Inferior parietal cortex (tissue), 1 donor: ENCODE data around the gene SH3TC1.

Source experiments
- DNase-seq: peaks from one replicate; pipeline ENCODE4 v3.0.0-alpha.2; 2016; ENCODE audit errors: extremely low spot score

Gene SH3TC1

DNA sequence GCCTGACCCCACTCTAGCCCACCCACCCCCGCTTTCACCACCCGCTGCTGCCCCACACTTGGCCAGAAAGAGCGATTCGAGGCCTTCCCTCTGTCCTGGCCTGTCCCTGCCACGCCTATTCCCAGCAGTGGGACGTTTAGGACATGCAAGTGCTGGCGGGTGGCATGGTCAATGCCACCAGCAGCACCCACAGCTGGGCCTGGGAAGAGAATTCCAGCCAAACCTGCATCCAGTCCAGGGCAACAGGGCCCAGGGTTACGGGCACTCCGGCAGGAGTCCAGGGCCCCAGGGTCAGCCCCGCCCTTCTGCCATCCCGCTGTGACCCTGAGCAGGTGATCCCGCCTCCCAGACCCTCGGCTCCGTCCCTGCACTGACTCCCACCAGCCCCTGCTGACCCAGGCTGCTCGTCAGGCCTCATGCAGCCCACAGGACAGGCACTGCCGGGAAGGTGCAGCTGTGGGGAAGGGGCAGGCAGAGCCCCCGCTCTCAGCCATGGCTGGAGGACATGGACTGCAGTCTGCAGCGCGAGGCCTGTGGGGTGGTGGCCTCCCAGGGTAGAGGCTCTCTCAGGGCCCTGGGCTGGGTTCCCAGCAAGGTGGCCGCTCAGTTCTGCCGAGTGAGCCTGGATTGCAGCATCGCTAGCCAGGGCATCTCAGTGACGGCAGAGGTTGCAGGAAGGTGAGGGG lies 63.7 kb downstream of the SH3TC1 start:
- no peak for DNase-seq

DNA sequence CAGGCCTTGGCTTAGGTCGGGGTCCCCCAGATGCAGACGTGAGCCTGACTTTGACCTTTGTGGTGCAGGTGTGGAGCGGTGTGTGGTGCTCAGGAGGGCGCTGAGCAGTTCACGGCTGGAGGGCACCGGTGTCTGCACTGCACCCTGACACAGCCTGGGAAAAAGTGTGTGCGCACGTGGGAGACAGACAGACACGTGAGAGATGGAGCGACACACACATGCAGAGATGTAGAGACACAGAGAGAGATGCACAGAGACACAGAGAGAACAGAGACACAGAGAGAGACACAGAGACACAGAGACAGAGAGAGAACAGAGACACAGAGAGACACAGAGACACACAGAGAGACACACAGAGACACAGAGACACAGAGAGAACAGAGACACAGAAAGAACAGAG lies 64.3 kb downstream of the SH3TC1 start:
- no peak for DNase-seq

DNA sequence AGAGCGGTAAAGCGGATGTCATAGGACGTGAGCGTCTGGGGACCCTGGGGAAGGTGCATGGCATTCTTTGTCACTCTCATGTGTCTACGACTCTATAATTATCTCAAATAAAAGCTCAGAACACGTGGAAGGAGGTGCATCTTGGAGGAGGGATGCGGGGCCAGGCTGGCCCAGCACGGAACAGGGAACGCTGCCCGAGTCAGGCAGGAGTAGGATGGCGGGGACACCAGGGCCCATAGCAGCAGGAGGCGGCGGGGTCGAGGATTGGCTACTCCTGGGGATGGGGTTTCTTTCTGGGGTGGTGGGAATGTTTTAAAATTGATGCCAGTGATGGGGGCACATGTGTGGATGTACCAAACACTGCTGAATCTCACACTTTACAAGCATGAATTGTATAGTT lies 65.0 kb downstream of the SH3TC1 start:
- DNase-seq = no peak

DNA sequence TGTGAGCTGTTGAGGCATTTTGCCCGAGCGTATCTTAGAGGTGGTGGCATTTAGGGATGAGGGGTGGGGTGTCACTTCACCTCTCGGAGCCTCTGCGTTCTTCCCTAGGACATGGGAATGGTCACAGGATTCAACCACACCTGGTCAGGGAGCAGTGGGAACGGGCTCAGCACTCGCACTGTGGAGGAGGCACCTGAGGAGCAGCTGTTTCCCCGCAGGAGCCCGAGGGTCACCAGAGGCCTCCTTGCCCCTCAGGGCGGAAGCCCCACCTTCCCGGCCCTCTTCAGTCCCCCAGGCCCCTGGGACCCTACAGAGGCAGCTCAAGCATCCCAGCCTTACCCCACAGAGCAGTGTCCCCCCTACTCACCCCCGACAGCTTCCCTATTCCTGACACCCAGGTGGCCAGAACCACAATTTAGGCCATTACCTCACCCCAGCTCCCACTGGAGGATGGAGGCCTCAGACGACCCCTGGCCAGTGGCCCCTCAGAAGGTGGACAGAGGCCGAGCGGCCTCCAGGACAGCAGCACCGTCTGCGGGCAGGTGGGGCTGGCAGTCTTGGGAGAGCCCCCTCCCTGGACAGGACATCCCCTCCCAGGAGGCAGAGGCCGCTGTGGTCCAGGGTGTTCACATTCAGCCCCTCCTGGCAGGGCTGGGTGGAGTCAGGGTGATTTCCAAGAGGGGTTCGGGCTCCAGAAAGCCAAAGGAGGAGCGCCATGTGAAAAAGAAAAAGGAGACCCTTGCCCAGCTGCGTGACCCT lies 66.3 kb downstream of the SH3TC1 start:
- no peak for DNase-seq

DNA sequence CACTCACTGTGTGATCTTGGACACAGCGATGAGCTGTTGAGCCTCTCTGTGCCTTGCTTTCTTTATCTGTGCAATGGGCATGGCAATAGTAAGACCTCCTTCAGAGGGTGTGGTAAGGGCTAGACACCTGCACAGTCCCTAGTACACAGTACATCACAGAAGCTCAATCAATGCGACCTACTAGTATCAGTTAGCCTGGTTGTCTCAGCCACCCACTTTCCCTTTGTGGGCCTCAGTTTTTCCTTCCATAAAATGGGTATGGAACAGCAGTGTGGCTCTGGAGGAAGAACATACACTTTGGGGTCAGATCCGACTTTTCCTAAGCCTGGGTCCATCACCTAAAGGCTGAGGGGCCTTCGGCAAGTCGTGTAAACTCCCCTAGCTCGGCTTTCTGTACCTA lies 67.0 kb downstream of the SH3TC1 start:
- no peak for DNase-seq

DNA sequence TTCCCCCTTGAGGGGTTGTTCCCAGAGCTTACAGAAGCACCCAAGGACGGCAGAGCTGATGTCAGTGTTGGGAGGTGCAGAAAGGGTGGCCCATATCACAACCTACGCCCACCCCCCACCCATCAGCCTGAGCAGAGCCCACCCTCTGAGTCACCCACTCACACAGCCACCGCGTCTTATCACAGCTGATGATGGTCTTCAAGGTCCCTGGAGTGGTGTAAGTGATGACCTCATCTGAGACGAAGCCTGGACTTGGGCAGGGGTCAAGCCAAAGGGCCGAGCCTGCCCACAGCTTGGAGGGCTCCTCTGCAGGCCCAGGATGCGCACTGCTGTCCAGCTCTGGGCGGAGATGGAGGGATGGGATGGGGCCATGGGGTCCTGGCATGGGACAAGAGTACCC lies 67.4 kb downstream of the SH3TC1 start:
- DNase-seq = no peak

DNA sequence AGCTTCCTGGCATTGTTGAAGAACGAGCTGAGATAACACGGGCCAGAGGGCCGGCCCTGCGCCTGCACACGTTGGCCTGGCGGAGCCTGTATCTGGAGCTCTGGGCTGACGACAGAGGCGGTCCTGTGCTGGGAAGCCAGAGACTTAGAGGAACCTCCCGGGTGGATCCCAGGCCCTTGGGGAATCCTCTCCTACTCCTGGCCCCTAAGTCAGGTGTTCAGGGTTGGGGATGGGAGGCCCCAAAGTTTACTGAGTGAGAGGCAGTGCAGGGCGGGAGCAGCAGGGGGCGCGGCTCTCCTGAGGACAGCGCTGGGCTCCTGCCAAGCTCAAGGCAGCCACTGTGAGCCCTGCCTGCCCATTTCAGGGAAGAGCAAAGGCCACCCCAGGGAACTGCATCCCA lies 68.0 kb downstream of the SH3TC1 start:
- DNase-seq = no peak

DNA sequence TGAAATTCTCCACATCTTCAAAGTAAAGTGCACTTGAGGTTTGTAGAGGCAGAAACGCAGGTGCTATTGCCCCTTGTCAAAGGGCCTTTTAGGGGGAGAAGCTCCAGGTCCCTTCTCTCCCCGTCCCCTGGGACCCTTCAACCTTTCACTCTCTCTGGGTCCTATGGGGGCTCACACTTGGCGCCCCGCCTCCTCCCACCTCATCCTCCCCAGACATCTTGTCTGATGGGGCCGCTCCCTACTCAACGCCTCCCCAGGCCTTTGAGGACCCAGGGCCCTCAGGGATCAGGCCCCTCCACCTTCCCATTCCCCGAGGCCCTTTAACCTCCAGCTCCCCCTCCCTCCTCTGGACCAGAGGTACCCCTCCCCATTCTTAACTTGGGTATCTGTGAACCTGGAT lies 69.1 kb downstream of the SH3TC1 start:
- DNase-seq = no peak

DNA sequence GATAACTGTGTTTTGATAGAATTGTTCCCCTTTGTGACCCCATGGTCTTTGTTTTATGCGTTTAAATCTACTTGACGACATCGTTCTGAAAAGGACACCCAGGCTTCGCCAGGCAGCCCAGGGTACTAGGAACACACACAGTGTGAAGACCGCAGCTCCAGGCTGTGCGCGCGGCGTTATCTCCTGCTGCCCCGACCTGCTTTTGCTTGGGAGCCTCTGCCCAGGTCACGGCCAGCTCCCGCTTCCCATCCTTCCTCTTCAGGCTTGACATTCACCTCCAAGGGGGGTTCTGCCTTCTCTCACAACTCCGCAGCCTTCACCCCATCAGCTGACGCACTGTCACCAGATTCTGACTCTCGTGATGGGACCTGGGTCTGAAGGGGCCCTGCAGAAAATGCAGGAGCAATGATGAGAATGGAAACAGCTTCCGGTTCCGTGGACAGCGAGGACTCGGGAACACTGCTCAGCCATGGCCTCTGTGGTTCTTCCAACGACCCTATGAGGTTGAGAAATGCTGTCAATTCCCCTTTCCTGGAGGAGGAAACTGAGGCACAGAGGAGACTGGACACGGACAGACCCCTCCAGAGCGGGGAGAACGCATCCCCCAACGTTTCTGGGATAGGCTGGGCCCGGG lies 69.9 kb downstream of the SH3TC1 start:
- DNase-seq = no peak

DNA sequence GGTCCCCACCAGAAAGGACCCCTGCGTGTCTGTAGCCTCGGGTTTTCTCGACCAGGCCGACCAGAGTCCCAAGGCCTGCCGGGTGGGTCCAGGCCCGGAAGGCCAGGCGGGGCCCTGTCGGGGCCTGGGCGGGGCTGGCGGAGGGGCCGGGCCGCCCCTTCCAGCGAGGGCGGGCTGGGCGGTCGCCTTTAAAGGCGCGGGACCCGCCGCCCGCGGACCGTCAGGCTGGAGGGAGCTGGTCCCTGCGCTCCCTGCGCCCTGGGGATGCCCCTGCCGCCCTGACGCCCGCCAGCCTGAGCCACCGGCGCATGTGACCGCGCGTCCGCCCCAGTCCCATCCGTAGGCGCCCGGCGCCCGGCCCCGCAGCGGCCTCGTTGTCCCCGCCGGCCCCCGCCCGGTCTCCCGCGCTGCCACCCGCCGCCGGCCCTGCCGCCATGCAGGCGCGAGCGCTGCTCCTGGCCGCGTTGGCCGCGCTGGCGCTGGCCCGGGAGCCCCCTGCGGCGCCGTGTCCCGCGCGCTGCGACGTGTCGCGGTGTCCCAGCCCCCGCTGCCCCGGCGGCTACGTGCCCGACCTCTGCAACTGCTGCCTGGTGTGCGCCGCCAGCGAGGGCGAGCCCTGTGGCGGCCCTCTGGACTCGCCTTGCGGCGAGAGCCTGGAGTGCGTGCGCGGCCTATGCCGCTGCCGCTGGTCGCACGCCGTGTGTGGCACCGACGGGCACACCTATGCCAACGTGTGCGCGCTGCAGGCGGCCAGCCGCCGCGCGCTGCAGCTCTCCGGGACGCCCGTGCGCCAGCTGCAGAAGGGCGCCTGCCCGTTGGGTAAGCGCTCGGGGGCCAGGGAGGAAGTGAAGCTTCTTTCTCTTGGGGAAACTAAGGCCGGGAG lies 70.7 kb downstream of the SH3TC1 start, which contains the start of gene HTRA3:
Gene HTRA3 (plus strand): TSS at position 220 of the 883 bp plus-strand sequence. CDS start 215 bp downstream, at position 435.
- DNase-seq = no peak

DNA sequence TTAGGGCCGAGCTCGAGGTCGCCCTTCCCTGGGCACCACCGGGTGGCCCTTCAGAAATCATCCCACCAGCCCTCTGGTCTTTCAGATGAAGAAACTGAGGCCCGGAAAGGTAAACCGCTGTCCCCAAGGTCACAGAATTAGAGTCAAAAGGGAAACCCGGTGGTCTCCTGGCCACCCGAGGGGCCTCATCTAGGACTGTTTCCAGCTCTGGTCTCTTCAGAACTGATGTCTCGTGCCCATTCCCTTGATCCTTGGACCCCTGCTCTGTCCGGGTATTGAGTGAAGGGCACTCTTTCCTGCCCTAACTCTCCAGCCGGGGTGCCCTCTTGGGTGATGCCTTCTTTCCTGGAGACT lies 71.3 kb downstream of the SH3TC1 start:
- no peak for DNase-seq

DNA sequence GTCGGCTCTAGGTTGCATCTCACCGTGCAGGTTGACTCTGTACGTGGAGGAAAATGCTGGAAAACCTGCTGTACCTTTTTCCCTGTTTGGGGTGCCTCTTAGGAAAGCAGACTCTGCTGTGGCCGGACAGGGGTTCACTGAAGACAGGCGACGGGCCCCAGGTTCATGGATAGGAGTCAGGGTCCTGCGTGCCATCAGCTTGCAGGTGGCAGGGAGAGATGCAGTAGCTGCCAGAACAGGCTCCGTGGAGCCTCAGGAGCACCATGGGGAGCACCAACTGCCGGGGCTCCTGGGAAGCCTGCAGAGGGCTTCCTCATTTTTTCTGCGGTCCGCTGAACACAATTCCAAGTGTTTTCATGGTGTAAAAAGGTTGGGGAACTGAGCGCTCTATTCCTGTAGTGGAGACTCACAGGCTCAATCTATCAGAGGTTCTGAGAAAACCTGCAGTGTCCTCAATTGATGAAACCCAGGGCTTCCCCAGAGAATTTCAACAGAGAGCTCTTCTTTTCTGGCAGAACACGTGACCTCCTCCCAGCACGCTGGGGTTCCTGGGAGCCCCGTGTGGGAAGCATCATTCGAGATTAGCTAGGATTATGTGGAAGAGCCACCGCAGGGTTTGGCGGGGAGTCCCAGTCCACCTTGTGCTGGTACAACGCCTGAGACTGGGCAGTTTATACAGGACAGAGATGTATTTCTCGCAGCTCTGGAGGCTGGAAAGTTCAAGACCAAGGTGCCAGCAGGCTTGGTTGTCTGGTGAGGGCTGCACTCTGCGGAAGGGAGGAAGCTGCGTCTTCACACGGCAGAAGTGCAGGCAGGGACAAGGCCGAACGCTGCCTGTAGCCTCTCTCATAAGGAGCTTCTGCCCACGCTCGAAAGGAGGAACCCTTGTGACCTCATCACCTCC lies 72.1 kb downstream of the SH3TC1 start:
- DNase-seq = no peak

DNA sequence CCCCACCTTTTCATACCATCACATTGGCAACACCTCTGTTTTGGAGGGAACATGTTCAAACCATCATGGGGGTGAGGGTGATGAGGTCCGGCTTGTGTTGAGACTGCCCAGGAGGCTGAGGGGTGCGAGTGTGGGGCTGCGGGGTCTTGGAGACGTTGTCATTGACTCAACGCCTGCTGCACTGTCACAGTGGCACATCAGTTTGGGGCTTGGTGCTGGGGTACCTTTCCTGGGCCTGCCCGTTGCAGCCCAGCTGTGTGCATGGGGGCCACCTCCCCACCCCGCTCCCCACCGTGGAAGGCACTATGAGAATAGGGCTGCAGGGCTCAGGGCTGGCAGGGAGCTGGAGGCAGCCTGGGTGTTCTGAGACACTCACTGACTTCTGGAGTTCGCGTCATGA lies 72.7 kb downstream of the SH3TC1 start:
- DNase-seq = no peak

DNA sequence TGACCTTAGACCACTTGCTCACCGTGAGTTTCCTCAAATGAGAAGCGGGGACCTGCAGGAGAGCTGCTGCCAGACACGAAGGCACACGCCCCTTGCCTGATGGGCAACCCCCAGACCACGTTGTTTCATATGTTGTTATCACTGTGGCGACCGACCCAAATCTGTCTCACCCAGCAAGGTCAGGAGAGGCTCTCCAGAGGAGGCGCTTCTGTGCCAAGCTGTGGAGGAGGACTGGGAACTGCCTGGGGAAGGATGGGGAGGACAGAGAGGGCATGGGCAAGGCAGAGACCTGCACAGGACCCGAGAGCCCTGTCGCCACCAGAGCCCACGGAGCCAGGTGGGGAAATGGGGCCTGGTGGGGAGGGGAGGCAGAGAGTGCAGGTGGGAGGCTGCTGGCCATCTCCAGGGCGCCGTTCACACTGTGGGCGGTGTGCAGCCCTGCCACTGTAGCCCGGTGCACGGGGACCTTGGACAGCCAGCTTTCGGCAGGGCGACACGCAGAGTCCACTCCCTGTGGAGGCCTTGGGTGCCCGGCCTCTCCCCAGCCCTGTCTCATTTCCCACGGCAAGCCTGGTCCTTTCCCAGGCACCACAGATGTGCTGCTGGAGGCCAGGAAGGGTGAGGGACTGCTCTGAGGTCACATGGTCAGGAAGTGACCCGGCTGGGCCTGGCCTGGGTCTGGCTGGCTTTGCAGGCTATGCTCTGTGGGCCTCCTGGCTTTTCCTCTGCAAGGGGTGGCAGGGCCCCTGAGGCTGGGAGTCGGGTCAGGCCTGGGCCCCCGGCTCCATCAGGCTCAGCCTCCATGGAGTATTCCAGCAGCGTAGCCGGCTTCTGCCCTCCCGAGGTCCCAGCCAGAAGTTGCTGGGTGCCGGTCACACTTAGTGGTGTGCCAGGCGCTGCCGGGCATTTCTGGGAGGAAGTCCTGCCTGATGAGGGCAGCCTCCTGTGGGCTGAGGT lies 73.7 kb downstream of the SH3TC1 start:
- no peak for DNase-seq

DNA sequence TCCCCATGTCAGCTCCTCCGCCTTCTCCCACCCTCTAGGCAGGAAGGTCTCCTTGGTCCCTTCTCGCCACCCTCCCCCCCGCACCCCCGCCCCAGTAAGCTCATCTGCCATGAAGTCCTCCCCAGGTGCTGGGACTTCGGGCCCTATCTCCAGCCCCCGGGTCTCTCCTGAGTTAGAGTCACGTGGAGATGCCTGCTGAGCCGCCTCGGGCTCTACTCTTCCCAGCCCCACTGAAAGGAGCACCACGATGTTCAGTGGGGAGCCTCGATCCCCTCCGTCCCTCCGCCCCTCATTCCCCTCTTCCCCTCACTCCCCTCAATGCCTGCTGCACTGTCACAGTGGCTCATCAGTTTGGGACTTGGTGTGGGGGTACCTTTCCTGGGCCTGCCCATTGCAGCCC lies 74.4 kb downstream of the SH3TC1 start:
- no peak for DNase-seq

DNA sequence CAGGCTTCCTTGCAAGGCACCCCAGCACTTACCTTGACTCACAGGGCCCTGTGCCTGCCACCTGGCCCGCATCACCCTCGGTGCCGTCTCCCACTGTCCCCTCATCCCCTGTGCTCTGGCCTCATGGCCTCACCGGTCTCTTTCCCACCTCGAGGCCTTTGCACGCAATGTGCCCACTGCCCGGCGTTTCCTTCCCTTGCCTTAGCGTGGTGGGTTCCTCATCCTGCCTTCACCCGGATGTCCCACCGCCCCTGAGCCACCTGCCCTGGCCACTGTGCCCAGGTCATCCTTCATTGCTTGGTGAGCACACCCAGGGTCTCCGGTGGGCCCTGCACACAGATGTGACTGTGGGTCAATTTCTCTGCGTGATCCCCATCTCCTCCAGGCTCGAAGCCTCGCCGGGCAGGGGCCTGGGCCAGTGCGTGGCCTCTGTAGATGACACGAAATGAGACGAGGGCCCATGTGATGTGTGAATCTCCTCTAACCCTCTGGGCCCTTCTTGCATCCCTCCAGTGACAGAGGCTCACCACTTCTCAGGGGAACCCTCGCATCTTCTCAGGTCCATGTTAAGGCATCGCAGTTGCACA lies 75.1 kb downstream of the SH3TC1 start:
- no peak for DNase-seq

DNA sequence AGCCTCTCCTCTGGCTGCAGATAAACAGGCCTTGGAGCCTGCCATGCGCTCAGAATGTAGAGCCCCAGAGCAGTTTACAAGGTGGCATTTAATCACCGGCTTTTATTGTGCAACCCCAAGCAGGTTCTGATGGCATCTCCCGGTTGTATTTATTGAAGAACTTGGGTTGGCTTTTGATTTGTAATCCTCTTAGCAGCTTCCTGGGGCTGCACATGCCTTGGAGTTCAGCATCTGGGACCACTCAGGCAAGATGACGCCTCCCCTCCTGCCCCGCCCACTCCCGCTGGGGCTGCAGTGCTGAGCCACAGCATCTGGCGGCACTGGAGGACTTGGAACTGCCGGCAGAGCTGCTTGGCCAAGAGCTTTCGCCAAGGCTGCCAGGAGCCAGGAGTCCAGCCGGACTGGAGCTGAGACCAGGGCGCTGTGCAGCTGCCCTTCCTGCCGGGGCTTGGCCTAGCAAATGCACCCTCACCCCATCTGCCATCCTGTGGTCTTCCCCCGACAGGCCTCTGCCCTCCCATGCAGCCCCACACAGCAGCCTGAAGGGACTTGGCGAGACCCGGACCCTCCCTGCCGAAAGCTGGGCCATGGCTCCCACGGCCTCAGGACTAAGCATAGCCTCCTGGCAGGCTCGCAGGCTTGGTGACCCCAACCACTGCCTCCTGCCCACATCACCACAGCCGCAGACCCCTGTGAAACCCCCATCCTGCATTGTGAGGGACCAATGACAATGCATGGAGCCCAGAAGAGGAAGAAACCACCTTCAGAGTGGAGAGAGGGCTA lies 75.9 kb downstream of the SH3TC1 start:
- peak; percentile 57 for DNase-seq

DNA sequence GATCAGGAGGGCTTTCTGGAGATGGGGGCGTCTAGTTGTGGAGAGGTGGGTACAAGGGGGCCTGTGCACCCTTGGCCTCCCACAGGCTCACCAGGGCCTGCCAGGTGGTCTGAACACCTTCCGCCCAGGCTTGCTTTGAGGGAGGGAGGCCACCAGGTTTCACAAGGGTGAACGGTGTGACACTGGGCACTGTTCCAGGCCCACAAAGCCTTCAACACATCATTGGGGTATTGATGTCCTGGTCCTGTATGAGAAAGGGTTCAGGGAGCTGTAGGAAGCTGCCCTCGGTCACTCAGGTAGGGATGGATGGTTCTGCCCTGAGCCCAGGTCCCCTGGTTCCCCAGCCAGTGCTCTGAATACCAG lies 76.4 kb downstream of the SH3TC1 start:
- DNase-seq = no peak
